ENCODE results near the gene ARHGAP26.
"Not testable (repeated sequence)": the region's sequence is repeated elsewhere in the genome, so short reads cannot be mapped to it uniquely, and the experiment has no call there.

ARHGAP26 gene

GRCh38 chr5:143065185-143065965 is 295.2 kb downstream of the ARHGAP26 start:
- DNase-seq (ENCODE audit: low read depth) = peak; percentile 92

- no peak for DNase-seq (ENCODE audit: low read depth)
Measured at GRCh38 chr5:143065996-143066522, 295.9 kb downstream of the ARHGAP26 start.

- DNase-seq (ENCODE audit: low read depth) = peak; percentile 67
Measured at GRCh38 chr5:143066556-143067281, 296.5 kb downstream of the ARHGAP26 start.

- DNase-seq (ENCODE audit: low read depth) = no peak
Measured at GRCh38 chr5:143068712-143069111, 298.5 kb downstream of the ARHGAP26 start.

- DNase-seq (ENCODE audit: low read depth) = no peak
Measured at GRCh38 chr5:143071927-143072326, 301.8 kb downstream of the ARHGAP26 start.

GRCh38 chr5:143072734-143073133 is 302.6 kb downstream of the ARHGAP26 start:
- DNase-seq (ENCODE audit: low read depth) = no peak

GRCh38 chr5:143073766-143074165 is 303.6 kb downstream of the ARHGAP26 start:
- no peak for DNase-seq (ENCODE audit: low read depth)

GRCh38 chr5:143074414-143074996 is 304.3 kb downstream of the ARHGAP26 start:
- no peak for DNase-seq (ENCODE audit: low read depth)

- DNase-seq (ENCODE audit: low read depth) = no peak
Measured at GRCh38 chr5:143076377-143076776, 306.2 kb downstream of the ARHGAP26 start.

- no peak for DNase-seq (ENCODE audit: low read depth)
Measured at GRCh38 chr5:143077453-143078103, 307.4 kb downstream of the ARHGAP26 start.

- no peak for DNase-seq (ENCODE audit: low read depth)
Measured at GRCh38 chr5:143078313-143078712, 308.1 kb downstream of the ARHGAP26 start.

- no peak for DNase-seq (ENCODE audit: low read depth)
Measured at GRCh38 chr5:143078971-143079370, 308.8 kb downstream of the ARHGAP26 start.

- DNase-seq (ENCODE audit: low read depth) = no peak
Measured at GRCh38 chr5:143080407-143080806, 310.2 kb downstream of the ARHGAP26 start.

- no peak for DNase-seq (ENCODE audit: low read depth)
Measured at GRCh38 chr5:143080982-143081381, 310.8 kb downstream of the ARHGAP26 start.

- no peak for DNase-seq (ENCODE audit: low read depth)
Measured at GRCh38 chr5:143083006-143083405, 312.8 kb downstream of the ARHGAP26 start.

GRCh38 chr5:143084407-143084806 is 314.2 kb downstream of the ARHGAP26 start:
- no peak for DNase-seq (ENCODE audit: low read depth)

- no peak for DNase-seq (ENCODE audit: low read depth)
Measured at GRCh38 chr5:143085319-143085917, 315.2 kb downstream of the ARHGAP26 start.

GRCh38 chr5:143086546-143086907 is 316.4 kb downstream of the ARHGAP26 start:
- no peak for DNase-seq (ENCODE audit: low read depth)

- peak; percentile 60 for DNase-seq (ENCODE audit: low read depth)
Measured at GRCh38 chr5:143086908-143087637, 316.9 kb downstream of the ARHGAP26 start.

- not testable (repeated sequence) for DNase-seq (ENCODE audit: low read depth)
Measured at GRCh38 chr5:143088702-143089101, 318.5 kb downstream of the ARHGAP26 start.

- DNase-seq (ENCODE audit: low read depth) = not testable (repeated sequence)
Measured at GRCh38 chr5:143090044-143090443, 319.9 kb downstream of the ARHGAP26 start.

All from fibroblast of gingiva (primary cell).